Left ventricle myocardium inferior (tissue), 1 donor: Measurements from ENCODE around the gene ADGRG7. TPM values are rescaled to one million over a fixed set of nuclear protein-coding genes. Genes with fewer than 3 reads are reported as not detected.

Source experiments
- DNase-seq: peaks from one replicate; pipeline ENCODE4 v3.0.0-alpha.2; 2020
- H3K27ac ChIP-seq: fragments of 200-600 bp; replicated peaks from 2 replicates; pipeline ENCODE4 v1.8.0; 2021
- H3K27me3 ChIP-seq: fragments of 200-600 bp; 2 replicates; pipeline ENCODE4 v1.8.0; 2021; ENCODE audit warnings: low read depth
- H3K36me3 ChIP-seq: fragments of 200-600 bp; 2 replicates; pipeline ENCODE4 v1.8.0; 2021
- H3K4me1 ChIP-seq: fragments of 200-600 bp; 2 replicates; pipeline ENCODE4 v1.8.0; 2021
- H3K4me3 ChIP-seq: fragments of 200-600 bp; 2 replicates; pipeline ENCODE4 v1.8.0; 2021; ENCODE audit warnings: mild to moderate bottlenecking, moderate library complexity
- H3K9me3 ChIP-seq: fragments of 200-600 bp; replicated peaks from 2 replicates; pipeline ENCODE4 v1.8.0; 2021
- CTCF ChIP-seq: fragments of 200-600 bp; IDR thresholded peaks from 2 replicates; pipeline ENCODE4 v1.8.0; 2021; ENCODE audit warnings: antibody characterized with exemption, mild to moderate bottlenecking, borderline replicate concordance
- intact Hi-C: fragments of 100-400 bp; cut with micrococcal nuclease; formaldehyde crosslinking; loops from one replicate; pipeline ENCODE4 v1.11.0; 2022
- total RNA-seq: library from RNA; stranded (reverse); fragmentation: NEBNext Ultra II Directional; extraction: Animal tissue kit (Norgen Biotek cat#: 25700); gene quantifications from one replicate; pipeline ENCODE4 v1.2.1, GENCODE V29; 2021
- donor health status: DM: no; HTN: yes; CAD: no; lungs with severe emphysema.

The ADGRG7 gene
- total RNA-seq, 1 donor from 2014 or later: not detected

GRCh38 chr3:100635273-100635701 is 25.9 kb downstream of the ADGRG7 start:
- TF ChIP-seq CTCF: no peak
- H3K36me3 ChIP-seq: no peaks in the 10 kb centered on the region
- H3K27me3 ChIP-seq: no peaks in the 10 kb centered on the region
- no peak overlapping the region for H3K4me3 ChIP-seq
- DNase-seq: no peak
- intact Hi-C loops: no loop called here
- peak overlapping the region; percentile 18 for H3K27ac ChIP-seq
- peaks cover 24% of the 10 kb centered on the region for H3K4me1 ChIP-seq
- H3K9me3 ChIP-seq: no peaks in the 10 kb centered on the region

GRCh38 chr3:100637197-100637631 is 27.8 kb downstream of the ADGRG7 start:
- Histone ChIP-seq H3K36me3 (no peaks in the 10 kb centered on the region), H3K9me3 (no peaks in the 10 kb centered on the region), H3K4me3 (no peak overlapping the region), H3K27ac (no peak overlapping the region), H3K4me1 (peaks cover 24% of the 10 kb centered on the region), H3K27me3 (no peaks in the 10 kb centered on the region)
- intact Hi-C loops: no loop called here
- TF ChIP-seq CTCF: no peak
- DNase-seq: no peak

- H3K9me3 ChIP-seq: no peaks in the 10 kb centered on the region
- H3K4me1 ChIP-seq: peaks cover 9% of the 10 kb centered on the region
- no peaks in the 10 kb centered on the region for H3K36me3 ChIP-seq
- H3K27ac ChIP-seq: no peak overlapping the region
- intact Hi-C loops: no loop called here
- H3K27me3 ChIP-seq: no peaks in the 10 kb centered on the region
- TF ChIP-seq CTCF: no peak
- H3K4me3 ChIP-seq: no peak overlapping the region
- no peak for DNase-seq
Observed at GRCh38 chr3:100640633-100641032, 31.2 kb downstream of the ADGRG7 start.

- Histone ChIP-seq H3K4me3 (no peak overlapping the region), H3K4me1 (peaks cover 9% of the 10 kb centered on the region), H3K36me3 (no peaks in the 10 kb centered on the region), H3K27me3 (no peaks in the 10 kb centered on the region), H3K27ac (no peak overlapping the region), H3K9me3 (no peaks in the 10 kb centered on the region)
- TF ChIP-seq CTCF: no peak
- intact Hi-C loops: no loop called here
- DNase-seq: no peak
Observed at GRCh38 chr3:100641471-100642032, 32.2 kb downstream of the ADGRG7 start.

GRCh38 chr3:100645913-100646312 is 36.5 kb downstream of the ADGRG7 start:
- H3K4me3 ChIP-seq: no peak overlapping the region
- no peaks in the 10 kb centered on the region for H3K9me3 ChIP-seq
- no peaks in the 10 kb centered on the region for H3K36me3 ChIP-seq
- no peaks in the 10 kb centered on the region for H3K4me1 ChIP-seq
- intact Hi-C loops: no loop called here
- DNase-seq: no peak
- TF ChIP-seq CTCF: no peak
- H3K27ac ChIP-seq: no peak overlapping the region
- H3K27me3 ChIP-seq: no peaks in the 10 kb centered on the region
